Activated T-helper 1 cell treated with Interleukin-2 at 50 U/mL for 16 hours (primary cell): ENCODE measurements around the gene GTF2H4.

Experiments
- DNase-seq: peaks from one replicate; pipeline ENCODE4 v3.0.0-alpha.2; 2020; ENCODE audit warnings: low read depth

Gene GTF2H4

GRCh38 chr6:30960907-30961673 lies 53.1 kb downstream of the GTF2H4 start:
- DNase-seq, result no peak

- no peak for DNase-seq
Measured at GRCh38 chr6:30962716-30963115, 54.7 kb downstream of the GTF2H4 start.

GRCh38 chr6:30963641-30964040 lies 55.6 kb downstream of the GTF2H4 start:
- no peak for DNase-seq
